OCI-LY1 (cell line): ENCODE data around the gene WDFY2.

Experiments
- H2AFZ ChIP-seq: fragments of 200-600 bp; sonication (generic), shearing (Covaris generic); 2 replicates; pipeline ENCODE4 v1.6.0; 2014; ENCODE audit warnings: antibody characterized with exemption, mild to moderate bottlenecking, low read length
- H3F3A ChIP-seq: fragments of 200-600 bp; sonication (generic), shearing (Covaris generic); 2 replicates; pipeline ENCODE4 v1.6.0; 2014; ENCODE audit warnings: mild to moderate bottlenecking, antibody characterized with exemption, low read length, moderate library complexity; ENCODE audit not compliant: insufficient read depth
- H3K27ac ChIP-seq: fragments of 200-600 bp; sonication (generic); 2 replicates; pipeline ENCODE4 v1.5.1; 2014; ENCODE audit warnings: low read length, mixed run types, mild to moderate bottlenecking, low read depth; ENCODE audit not compliant: poor library complexity, severe bottlenecking
- H3K27me3 ChIP-seq: fragments of 200-600 bp; sonication (generic); 2 replicates; pipeline ENCODE4 v1.6.0; 2014; ENCODE audit warnings: antibody characterized with exemption, mild to moderate bottlenecking, low read length, moderate library complexity; ENCODE audit not compliant: insufficient read depth
- H3K36me3 ChIP-seq: fragments of 200-600 bp; sonication (generic); 2 replicates; pipeline ENCODE4 v1.6.1; 2014; ENCODE audit warnings: mild to moderate bottlenecking, antibody characterized with exemption, low read length, moderate library complexity, mixed read lengths; ENCODE audit not compliant: insufficient read depth
- H3K4me1 ChIP-seq: fragments of 200-600 bp; sonication (generic); 2 replicates; pipeline ENCODE4 v1.5.1; 2014; ENCODE audit warnings: mild to moderate bottlenecking, low read length, moderate library complexity; ENCODE audit not compliant: insufficient read depth, severe bottlenecking
- H3K4me2 ChIP-seq: fragments of 200-600 bp; sonication (generic), shearing (Covaris generic); 2 replicates; pipeline ENCODE4 v1.6.1; 2014; ENCODE audit warnings: low read length
- H3K4me3 ChIP-seq: fragments of 200-600 bp; sonication (generic); 2 replicates; pipeline ENCODE4 v1.5.1; 2014; ENCODE audit warnings: low read length, low read depth, mild to moderate bottlenecking, mixed read lengths; ENCODE audit not compliant: poor library complexity, severe bottlenecking
- H3K79me2 ChIP-seq: fragments of 200-600 bp; shearing (Covaris generic); 2 replicates; pipeline ENCODE4 v1.6.1; 2016; ENCODE audit warnings: mixed run types, low read length, mixed read lengths; ENCODE audit not compliant: insufficient read depth
- H3K9ac ChIP-seq: fragments of 200-600 bp; sonication (generic), shearing (Covaris generic); 2 replicates; pipeline ENCODE4 v1.6.1; 2014; ENCODE audit warnings: mild to moderate bottlenecking, low read length, mixed read lengths
- H3K9me2 ChIP-seq: fragments of 200-600 bp; sonication (generic), shearing (Covaris generic); 2 replicates; pipeline ENCODE4 v1.6.1; 2014; ENCODE audit warnings: low read depth, mild to moderate bottlenecking, low read length, mixed read lengths
- H3K9me3 ChIP-seq: fragments of 200-600 bp; shearing (Covaris generic); 2 replicates; pipeline ENCODE4 v1.6.1; 2014; ENCODE audit warnings: low read length, mixed read lengths
- H4K20me1 ChIP-seq: fragments of 200-600 bp; sonication (generic), shearing (Covaris generic); 2 replicates; pipeline ENCODE4 v1.6.0; 2016; ENCODE audit warnings: mild to moderate bottlenecking, low read length; ENCODE audit not compliant: insufficient read depth
- EZH2 ChIP-seq: fragments of 200-600 bp; sonication (generic), shearing (Covaris generic); IDR thresholded peaks from 2 replicates; pipeline ENCODE4 v1.8.0; 2017; ENCODE audit warnings: borderline replicate concordance, mixed run types, mild to moderate bottlenecking, antibody characterized with exemption, low read length, moderate library complexity, mixed read lengths
- TF ChIP-seq, protein P1 (sequence below): fragments of 200-600 bp; sonication (generic), shearing (Covaris generic); IDR thresholded peaks from 2 replicates; pipeline ENCODE4 v1.5.1; 2017; ENCODE audit warnings: mild to moderate bottlenecking, antibody characterized with exemption, low read length, moderate library complexity, mixed read lengths

The WDFY2 gene

DNA sequence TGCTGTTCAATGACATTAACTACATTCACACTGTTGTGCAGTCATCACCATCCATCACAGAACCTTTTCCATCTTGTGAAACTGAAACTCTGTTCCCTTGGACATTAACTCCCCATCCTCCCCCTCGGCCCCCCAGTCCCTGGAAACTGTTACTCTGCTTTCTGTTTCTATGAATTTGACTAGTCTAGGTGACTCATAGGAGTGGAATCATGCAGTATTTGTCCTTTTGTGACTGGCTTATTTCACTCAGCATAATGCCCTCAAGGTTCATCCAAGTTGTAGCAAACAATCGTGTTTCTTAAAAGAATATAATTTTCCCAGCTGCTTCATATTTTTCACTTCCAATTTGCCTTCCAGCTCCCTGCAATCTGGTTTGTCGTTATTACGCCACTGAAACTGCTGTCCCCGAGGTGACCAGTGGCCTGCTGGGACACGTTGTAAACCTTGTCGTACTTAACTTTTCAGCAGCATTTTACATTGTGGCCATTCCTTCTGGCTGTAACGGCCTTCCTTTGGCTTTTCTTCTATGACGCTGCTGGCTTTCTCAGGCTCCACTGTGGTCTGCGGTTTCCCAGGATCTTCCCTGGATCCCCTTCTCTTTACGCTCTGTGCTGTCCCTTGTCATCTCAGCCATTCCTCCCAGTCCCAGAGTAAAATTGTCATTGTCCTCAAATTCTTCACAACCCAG, 145.7 kb downstream of the WDFY2 start:
- H3K27ac ChIP-seq: no peak overlapping the region
- no peak overlapping the region for H3K9ac ChIP-seq
- TF ChIP-seq, protein P1, sequence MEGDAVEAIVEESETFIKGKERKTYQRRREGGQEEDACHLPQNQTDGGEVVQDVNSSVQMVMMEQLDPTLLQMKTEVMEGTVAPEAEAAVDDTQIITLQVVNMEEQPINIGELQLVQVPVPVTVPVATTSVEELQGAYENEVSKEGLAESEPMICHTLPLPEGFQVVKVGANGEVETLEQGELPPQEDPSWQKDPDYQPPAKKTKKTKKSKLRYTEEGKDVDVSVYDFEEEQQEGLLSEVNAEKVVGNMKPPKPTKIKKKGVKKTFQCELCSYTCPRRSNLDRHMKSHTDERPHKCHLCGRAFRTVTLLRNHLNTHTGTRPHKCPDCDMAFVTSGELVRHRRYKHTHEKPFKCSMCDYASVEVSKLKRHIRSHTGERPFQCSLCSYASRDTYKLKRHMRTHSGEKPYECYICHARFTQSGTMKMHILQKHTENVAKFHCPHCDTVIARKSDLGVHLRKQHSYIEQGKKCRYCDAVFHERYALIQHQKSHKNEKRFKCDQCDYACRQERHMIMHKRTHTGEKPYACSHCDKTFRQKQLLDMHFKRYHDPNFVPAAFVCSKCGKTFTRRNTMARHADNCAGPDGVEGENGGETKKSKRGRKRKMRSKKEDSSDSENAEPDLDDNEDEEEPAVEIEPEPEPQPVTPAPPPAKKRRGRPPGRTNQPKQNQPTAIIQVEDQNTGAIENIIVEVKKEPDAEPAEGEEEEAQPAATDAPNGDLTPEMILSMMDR: no peak
- no peak for TF ChIP-seq EZH2
- no peaks in the 10 kb centered on the region for H3K27me3 ChIP-seq
- no peaks in the 10 kb centered on the region for H3K36me3 ChIP-seq
- H3K4me1 ChIP-seq: no peaks in the 10 kb centered on the region
- H3K79me2 ChIP-seq: no peaks in the 10 kb centered on the region
- H4K20me1 ChIP-seq: no peaks in the 10 kb centered on the region
- no peak overlapping the region for H3K4me3 ChIP-seq
- no peaks in the 10 kb centered on the region for H3K9me2 ChIP-seq
- no peak overlapping the region for H3K4me2 ChIP-seq
- H3F3A ChIP-seq: no peaks in the 10 kb centered on the region
- H3K9me3 ChIP-seq: no peaks in the 10 kb centered on the region
- no peak overlapping the region for H2AFZ ChIP-seq

DNA sequence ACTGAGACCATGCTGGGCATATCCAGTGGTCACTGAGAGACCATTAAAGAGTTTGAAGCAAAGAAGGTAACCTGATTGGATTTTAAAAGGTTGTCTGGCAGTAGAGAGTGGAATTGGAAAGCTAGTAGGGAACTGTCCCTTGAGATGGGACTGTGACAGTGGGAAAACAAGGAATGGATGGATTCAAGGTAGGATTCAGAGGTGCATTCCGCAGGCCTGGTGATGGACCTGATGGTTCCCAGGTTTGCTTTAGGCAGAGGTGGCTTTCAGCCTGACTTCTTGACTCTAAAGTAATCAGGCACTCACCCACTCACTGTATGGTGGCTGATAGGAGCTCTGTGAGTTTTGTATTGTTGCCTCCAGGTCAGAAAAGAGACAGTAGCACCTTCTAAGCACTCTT, 146.7 kb downstream of the WDFY2 start:
- TF ChIP-seq, protein P1: no peak
- no peak for TF ChIP-seq EZH2
- Histone ChIP-seq H3F3A (no peaks in the 10 kb centered on the region), H3K9me2 (no peaks in the 10 kb centered on the region), H3K27me3 (no peaks in the 10 kb centered on the region), H3K4me1 (no peaks in the 10 kb centered on the region), H3K27ac (no peak overlapping the region), H3K79me2 (no peaks in the 10 kb centered on the region), H3K9ac (no peak overlapping the region), H3K36me3 (no peaks in the 10 kb centered on the region), H3K4me2 (no peak overlapping the region), H4K20me1 (no peaks in the 10 kb centered on the region), H3K4me3 (no peak overlapping the region), H2AFZ (no peak overlapping the region), H3K9me3 (no peaks in the 10 kb centered on the region)

DNA sequence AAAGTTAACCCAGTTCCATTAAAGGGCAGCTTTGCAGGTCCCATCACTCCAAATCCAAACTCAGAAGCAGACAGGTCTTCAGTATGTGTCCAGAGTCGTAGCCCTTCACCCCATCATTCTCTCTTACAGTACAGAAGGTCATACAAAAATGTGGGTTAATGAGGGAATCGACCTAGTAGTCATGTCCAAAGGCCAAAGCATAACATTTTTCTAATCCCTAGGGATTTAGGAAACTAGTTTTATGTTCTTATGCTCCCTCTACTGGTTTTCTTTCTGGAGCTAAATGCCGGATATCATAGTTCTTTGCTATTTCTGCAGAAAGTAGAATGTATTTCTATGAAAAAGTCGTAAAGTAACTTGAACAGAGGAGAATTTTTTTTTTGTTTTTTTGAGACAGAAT, 147.5 kb downstream of the WDFY2 start:
- Histone ChIP-seq H3K36me3 (no peaks in the 10 kb centered on the region), H3K27ac (no peak overlapping the region), H3F3A (no peaks in the 10 kb centered on the region)

More for the DNA sequence above, 147.5 kb downstream of the WDFY2 start:
- Histone ChIP-seq H3K79me2 (no peaks in the 10 kb centered on the region), H2AFZ (no peak overlapping the region), H3K9ac (no peak overlapping the region), H3K9me3 (no peaks in the 10 kb centered on the region), H3K27me3 (no peaks in the 10 kb centered on the region), H3K4me1 (no peaks in the 10 kb centered on the region), H4K20me1 (no peaks in the 10 kb centered on the region), H3K9me2 (no peaks in the 10 kb centered on the region), H3K4me3 (no peak overlapping the region), H3K4me2 (no peak overlapping the region)
- no peak for TF ChIP-seq EZH2
- TF ChIP-seq, protein P1: no peak
